DND-41 (cell line): Measurements from ENCODE around the gene PTGES.

Experiments
- ATAC-seq: fragments of 200-7000 bp; cut with Tn5 transposase; 3 replicates; pipeline ENCODE4 v1.9.1; 2021; ENCODE audit warnings: low read depth; ENCODE audit not compliant: insufficient read depth
- DNase-seq: peaks from one replicate; pipeline ENCODE4 v3.0.0-alpha.2; 2020
- H2AFZ ChIP-seq: 2 replicates; pipeline ENCODE4 v1.6.0; 2012; ENCODE audit warnings: low read depth, low read length
- H3K27ac ChIP-seq: 2 replicates; pipeline ENCODE4 v1.5.1; 2012; ENCODE audit warnings: low read length, inconsistent platforms
- H3K27me3 ChIP-seq: fragments of 200-600 bp; sonication (generic); 2 replicates; pipeline ENCODE4 v1.6.0; 2012; ENCODE audit warnings: low read length, mild to moderate bottlenecking, inconsistent platforms; ENCODE audit not compliant: insufficient read depth, poor library complexity
- H3K36me3 ChIP-seq: 2 replicates; pipeline ENCODE4 v1.5.1; 2012; ENCODE audit warnings: low read length, inconsistent platforms; ENCODE audit not compliant: insufficient read depth
- H3K4me1 ChIP-seq: 2 replicates; pipeline ENCODE4 v1.5.1; 2012; ENCODE audit warnings: mild to moderate bottlenecking, low read length; ENCODE audit not compliant: insufficient read depth
- H3K4me2 ChIP-seq: 2 replicates; pipeline ENCODE4 v1.6.0; 2012; ENCODE audit warnings: mild to moderate bottlenecking, moderate library complexity, low read length, inconsistent platforms; ENCODE audit not compliant: insufficient read depth
- H3K4me3 ChIP-seq, 2 experiments: fragments of 200-600 bp in 1 of 2; shearing (Covaris generic) in 1 of 2; 2 replicates each; pipeline ENCODE4 v1.5.1; 2012 to 2016; ENCODE audit warnings: inconsistent platforms in 2 of 2, low read length in 2 of 2, mild to moderate bottlenecking in 2 of 2, low read depth in 1 of 2, moderate library complexity in 1 of 2
- H3K79me2 ChIP-seq: 2 replicates; pipeline ENCODE4 v1.6.0; 2012; ENCODE audit warnings: low read length, inconsistent platforms; ENCODE audit not compliant: insufficient read depth
- H3K9ac ChIP-seq: 2 replicates; pipeline ENCODE4 v1.6.0; 2012; ENCODE audit warnings: low read depth, mild to moderate bottlenecking, inconsistent platforms, low read length, moderate library complexity
- H3K9me3 ChIP-seq: 2 replicates; pipeline ENCODE4 v1.5.1; 2012; ENCODE audit warnings: low read length, moderate library complexity, mild to moderate bottlenecking, inconsistent platforms; ENCODE audit not compliant: insufficient read depth, severe bottlenecking
- H4K20me1 ChIP-seq: 2 replicates; pipeline ENCODE4 v1.6.0; 2012; ENCODE audit warnings: low read length; ENCODE audit not compliant: insufficient read depth
- EZH2 ChIP-seq: IDR thresholded peaks from 3 replicates; pipeline ENCODE4 v1.6.1; 2012; ENCODE audit warnings: borderline replicate concordance, low read depth, mild to moderate bottlenecking, moderate library complexity, low read length, inconsistent platforms; ENCODE audit not compliant: severe bottlenecking
- TF ChIP-seq, protein P1 (sequence below): IDR thresholded peaks from 2 replicates; pipeline ENCODE4 v1.5.1; 2012; ENCODE audit warnings: borderline replicate concordance, low read length, moderate library complexity, mild to moderate bottlenecking; ENCODE audit not compliant: poor library complexity, severe bottlenecking; ENCODE audit errors: extremely low read depth

The PTGES gene

GRCh38 chr9:129745200-129745599 lies 7.6 kb downstream of the PTGES start:
- H4K20me1 ChIP-seq: no peaks in the 10 kb centered on the region
- no peaks in the 10 kb centered on the region for H3K79me2 ChIP-seq
- H3K27ac ChIP-seq: no peak overlapping the region
- H3K4me3 ChIP-seq: no peak overlapping the region
- H3K27me3 ChIP-seq: peaks cover 4% of the 10 kb centered on the region
- H3K4me1 ChIP-seq: no peaks in the 10 kb centered on the region
- no peak overlapping the region for H2AFZ ChIP-seq
- no peak for TF ChIP-seq EZH2
- DNase-seq (no peak), ATAC-seq (no peak)
- H3K36me3 ChIP-seq: no peaks in the 10 kb centered on the region
- no peak overlapping the region for H3K4me2 ChIP-seq
- no peaks in the 10 kb centered on the region for H3K9me3 ChIP-seq
- no peak overlapping the region for H3K9ac ChIP-seq

DNA sequence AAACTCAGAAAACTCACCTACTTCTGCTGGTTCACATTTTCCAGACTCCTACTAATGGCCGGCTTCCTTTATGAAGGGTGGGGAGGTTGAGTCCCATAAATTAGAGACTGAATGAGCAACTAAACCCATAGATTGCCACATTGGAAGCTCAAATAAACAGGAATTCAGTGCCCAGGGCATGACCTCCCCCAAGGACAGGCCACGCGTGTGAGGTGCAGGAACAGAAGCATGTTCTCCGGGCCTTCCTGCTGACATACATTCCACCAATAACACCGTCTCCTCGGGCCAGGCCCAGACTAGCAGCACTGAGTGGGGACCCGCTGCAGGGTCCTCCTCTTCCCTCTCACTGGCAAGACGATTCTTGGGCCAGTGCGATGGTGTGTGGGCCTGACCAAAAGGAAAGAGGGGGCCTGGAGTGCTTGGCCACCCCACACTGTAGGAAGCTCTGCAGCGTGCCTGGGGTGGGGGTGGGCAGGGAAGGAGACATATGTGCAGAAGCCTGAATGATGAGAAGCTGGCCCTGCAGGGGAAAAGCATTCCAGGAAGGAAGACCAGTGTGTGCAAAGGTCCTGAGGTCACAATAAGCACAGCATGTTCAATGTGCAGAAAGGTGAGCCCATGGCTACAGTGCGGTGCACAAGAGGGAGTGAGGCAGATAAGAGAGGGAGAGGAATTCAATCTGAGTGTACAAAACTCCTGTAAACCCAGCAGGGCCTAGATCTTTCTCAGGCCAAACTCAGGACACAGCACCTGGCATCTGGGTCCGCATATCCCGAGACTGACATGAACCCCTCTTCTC lies 12.0 kb downstream of the PTGES start:
- no peak for ATAC-seq
- Histone ChIP-seq H3K36me3 (no peaks in the 10 kb centered on the region), H2AFZ (no peak overlapping the region), H3K9me3 (no peaks in the 10 kb centered on the region), H3K4me1 (peaks cover 10% of the 10 kb centered on the region), H3K27me3 (peaks cover 4% of the 10 kb centered on the region), H4K20me1 (no peaks in the 10 kb centered on the region), H3K27ac (no peak overlapping the region), H3K4me3 (no peak overlapping the region), H3K79me2 (no peaks in the 10 kb centered on the region), H3K9ac (no peak overlapping the region), H3K4me2 (no peak overlapping the region)
- no peak for TF ChIP-seq EZH2
- TF ChIP-seq, protein P1, sequence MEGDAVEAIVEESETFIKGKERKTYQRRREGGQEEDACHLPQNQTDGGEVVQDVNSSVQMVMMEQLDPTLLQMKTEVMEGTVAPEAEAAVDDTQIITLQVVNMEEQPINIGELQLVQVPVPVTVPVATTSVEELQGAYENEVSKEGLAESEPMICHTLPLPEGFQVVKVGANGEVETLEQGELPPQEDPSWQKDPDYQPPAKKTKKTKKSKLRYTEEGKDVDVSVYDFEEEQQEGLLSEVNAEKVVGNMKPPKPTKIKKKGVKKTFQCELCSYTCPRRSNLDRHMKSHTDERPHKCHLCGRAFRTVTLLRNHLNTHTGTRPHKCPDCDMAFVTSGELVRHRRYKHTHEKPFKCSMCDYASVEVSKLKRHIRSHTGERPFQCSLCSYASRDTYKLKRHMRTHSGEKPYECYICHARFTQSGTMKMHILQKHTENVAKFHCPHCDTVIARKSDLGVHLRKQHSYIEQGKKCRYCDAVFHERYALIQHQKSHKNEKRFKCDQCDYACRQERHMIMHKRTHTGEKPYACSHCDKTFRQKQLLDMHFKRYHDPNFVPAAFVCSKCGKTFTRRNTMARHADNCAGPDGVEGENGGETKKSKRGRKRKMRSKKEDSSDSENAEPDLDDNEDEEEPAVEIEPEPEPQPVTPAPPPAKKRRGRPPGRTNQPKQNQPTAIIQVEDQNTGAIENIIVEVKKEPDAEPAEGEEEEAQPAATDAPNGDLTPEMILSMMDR: no peak
- no peak for DNase-seq

DNA sequence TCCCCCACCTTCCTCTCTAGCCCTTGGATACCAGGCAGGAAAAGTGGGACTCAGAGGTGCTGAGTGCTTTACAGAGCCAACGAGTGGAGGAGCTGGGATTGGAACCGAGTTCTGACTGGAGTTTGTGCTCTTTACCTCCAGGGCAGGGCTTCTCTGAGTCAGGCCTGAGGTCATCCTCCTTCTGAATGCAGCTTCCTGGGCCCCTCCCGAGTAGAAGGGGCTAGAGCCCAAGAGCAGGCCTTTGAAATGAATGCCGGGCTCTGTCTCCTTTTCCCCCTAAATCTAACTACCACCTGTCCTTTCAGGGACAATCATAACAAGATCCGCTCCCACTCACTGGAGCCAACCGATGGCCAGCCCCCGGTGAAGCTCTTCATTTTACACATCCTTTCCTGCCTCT lies 12.7 kb downstream of the PTGES start:
- Histone ChIP-seq H3K9ac (no peak overlapping the region), H3K27ac (no peak overlapping the region), H3K27me3 (peaks cover 4% of the 10 kb centered on the region), H3K36me3 (no peaks in the 10 kb centered on the region), H3K9me3 (no peaks in the 10 kb centered on the region), H3K79me2 (no peaks in the 10 kb centered on the region), H3K4me1 (peaks cover 10% of the 10 kb centered on the region), H4K20me1 (no peaks in the 10 kb centered on the region), H3K4me2 (no peak overlapping the region), H2AFZ (no peak overlapping the region), H3K4me3 (no peak overlapping the region)
- TF ChIP-seq, protein P1: no peak
- no peak for TF ChIP-seq EZH2
- no peak for ATAC-seq
- DNase-seq: no peak

- Histone ChIP-seq H3K9me3 (no peaks in the 10 kb centered on the region), H3K79me2 (no peaks in the 10 kb centered on the region), H3K36me3 (no peaks in the 10 kb centered on the region), H3K4me1 (peaks cover 10% of the 10 kb centered on the region), H4K20me1 (no peaks in the 10 kb centered on the region), H3K4me3 (no peak overlapping the region), H2AFZ (no peak overlapping the region), H3K27me3 (peaks cover 4% of the 10 kb centered on the region), H3K9ac (no peak overlapping the region), H3K4me2 (no peak overlapping the region), H3K27ac (no peak overlapping the region)
- ATAC-seq: no peak
- DNase-seq: no peak
- TF ChIP-seq EZH2: no peak
- TF ChIP-seq, protein P1: no peak
Observed at GRCh38 chr9:129739432-129739831, 13.4 kb downstream of the PTGES start.
